Central memory CD4-positive, alpha-beta T cell (primary cell): Measurements from ENCODE around the gene CXCL6.

Experiments
- DNase-seq: peaks from one replicate; pipeline ENCODE4 v3.0.0; 2022
- total RNA-seq, 3 experiments: gene quantifications; one replicate each; lab custom pipeline; 2026; lab: John Stamatoyannopoulos, UW

CXCL6 gene
- 0 to 0.04 (median 0) reads per million in 3 experiments for total RNA-seq

GRCh38 chr4:73836373-73837279, at the start of gene CXCL6:
CXCL6 (plus strand) TSS chr4:73836678; CDS start chr4:73836751, 73 bp downstream.
- DNase-seq: no peak

GRCh38 chr4:73788411-73788810, 48.1 kb upstream of the CXCL6 start:
- DNase-seq: no peak

- no peak for DNase-seq
Measured at GRCh38 chr4:73798842-73799241, 37.6 kb upstream of the CXCL6 start.

- DNase-seq: no peak
Measured at GRCh38 chr4:73800206-73800605, 36.3 kb upstream of the CXCL6 start.

GRCh38 chr4:73801692-73802091, 34.8 kb upstream of the CXCL6 start:
- DNase-seq: no peak

- no peak for DNase-seq
Measured at GRCh38 chr4:73803213-73803612, 33.3 kb upstream of the CXCL6 start.

GRCh38 chr4:73810191-73810590, 26.3 kb upstream of the CXCL6 start:
- no peak for DNase-seq

- no peak for DNase-seq
Measured at GRCh38 chr4:73811841-73812240, 24.6 kb upstream of the CXCL6 start.

GRCh38 chr4:73814679-73815078, 21.8 kb upstream of the CXCL6 start:
- DNase-seq: no peak

GRCh38 chr4:73815145-73815544, 21.3 kb upstream of the CXCL6 start:
- no peak for DNase-seq

- DNase-seq: no peak
Measured at GRCh38 chr4:73816814-73817213, 19.7 kb upstream of the CXCL6 start.

GRCh38 chr4:73817341-73817740, 19.1 kb upstream of the CXCL6 start:
- DNase-seq: no peak

GRCh38 chr4:73821325-73821724, 15.2 kb upstream of the CXCL6 start:
- DNase-seq: no peak

GRCh38 chr4:73822389-73822788, 14.1 kb upstream of the CXCL6 start:
- no peak for DNase-seq

- DNase-seq: no peak
Measured at GRCh38 chr4:73822812-73823504, 13.5 kb upstream of the CXCL6 start.

GRCh38 chr4:73823760-73824159, 12.7 kb upstream of the CXCL6 start:
- DNase-seq: no peak

- DNase-seq: no peak
Measured at GRCh38 chr4:73828956-73829355, 7.5 kb upstream of the CXCL6 start.

- no peak for DNase-seq
Measured at GRCh38 chr4:73831569-73831968, 4.9 kb upstream of the CXCL6 start.

GRCh38 chr4:73832651-73833237, 3.7 kb upstream of the CXCL6 start:
- DNase-seq: no peak

- DNase-seq: no peak
Measured at GRCh38 chr4:73839071-73839470, 2.6 kb downstream of the CXCL6 start.

GRCh38 chr4:73839715-73840114, 3.2 kb downstream of the CXCL6 start:
- no peak for DNase-seq

- DNase-seq: no peak
Measured at GRCh38 chr4:73841243-73841925, 4.9 kb downstream of the CXCL6 start.

GRCh38 chr4:73842696-73843095, 6.2 kb downstream of the CXCL6 start:
- no peak for DNase-seq
